H1 (cell line): Measurements from ENCODE around the gene DOCK1.

Experiments
- CBX5 ChIP-seq: fragments of 300-800, 300-1000 bp; sonication (generic); IDR thresholded peaks from 2 replicates; pipeline ENCODE4 v1.7.1; 2016; ENCODE audit warnings: antibody characterized with exemption, low read length, low read depth
- CBX8 ChIP-seq: fragments of 300-800, 300-1000 bp; sonication (generic); IDR thresholded peaks from 2 replicates; pipeline ENCODE4 v1.7.1; 2016; ENCODE audit warnings: low read depth, low read length, borderline replicate concordance
- CREB1 ChIP-seq: IDR thresholded peaks from 2 replicates; pipeline ENCODE4 v1.6.1; 2012; ENCODE audit warnings: inconsistent platforms
- EZH2 ChIP-seq: fragments of 200-600 bp; sonication (generic); IDR thresholded peaks from 2 replicates; pipeline ENCODE4 v1.7.1; 2012; ENCODE audit warnings: low read depth, mild to moderate bottlenecking, moderate library complexity, low read length, inconsistent platforms; ENCODE audit not compliant: severe bottlenecking
- GABPA ChIP-seq: IDR thresholded peaks from 2 replicates; pipeline ENCODE4 v1.6.1; 2011; ENCODE audit warnings: mild to moderate bottlenecking, low read length, moderate library complexity, borderline replicate concordance; ENCODE audit not compliant: insufficient read depth
- NANOG ChIP-seq: IDR thresholded peaks from 2 replicates; pipeline ENCODE4 v1.6.1; 2011; ENCODE audit warnings: low read length, low read depth, mild to moderate bottlenecking, inconsistent platforms; ENCODE audit not compliant: insufficient read depth, poor library complexity, severe bottlenecking
- NRF1 ChIP-seq: IDR thresholded peaks from 2 replicates; pipeline ENCODE4 v1.6.1; 2011; ENCODE audit warnings: mild to moderate bottlenecking, low read depth, low read length, improper control_type of control experiment
- RXRA ChIP-seq: IDR thresholded peaks from 2 replicates; pipeline ENCODE4 v1.6.1; 2011; ENCODE audit warnings: low read depth, mild to moderate bottlenecking, low read length, moderate library complexity; ENCODE audit not compliant: insufficient read depth
- TCF12 ChIP-seq: IDR thresholded peaks from 2 replicates; pipeline ENCODE4 v1.6.1; 2011; ENCODE audit warnings: low read depth, mild to moderate bottlenecking, low read length
- YY1 ChIP-seq: IDR thresholded peaks from 2 replicates; pipeline ENCODE4 v1.6.1; 2011; ENCODE audit warnings: low read depth, mild to moderate bottlenecking, low read length
- TF ChIP-seq, protein P1 (sequence below), 3 experiments: IDR thresholded peaks; 1 replicate in 2 of 3; 2 replicates in 1 of 3; pipeline versions ENCODE4 v1.5.1 to v1.6.1; 2011; ENCODE audit warnings: low read length in 3 of 3, mild to moderate bottlenecking in 3 of 3, inconsistent platforms in 2 of 3, low read depth in 1 of 3, moderate library complexity in 1 of 3; ENCODE audit not compliant: insufficient read depth in 1 of 3; ENCODE audit errors: control extremely low read depth in 1 of 3
- TF ChIP-seq, protein P2 (sequence below): IDR thresholded peaks from 2 replicates; pipeline ENCODE4 v1.6.1; 2011; ENCODE audit warnings: low read depth, mild to moderate bottlenecking, low read length; ENCODE audit not compliant: insufficient read depth
- TF ChIP-seq, protein P3 (sequence below): IDR thresholded peaks from 2 replicates; pipeline ENCODE4 v1.6.1; 2011; ENCODE audit warnings: low read length, improper control_type of control experiment

DNA sequence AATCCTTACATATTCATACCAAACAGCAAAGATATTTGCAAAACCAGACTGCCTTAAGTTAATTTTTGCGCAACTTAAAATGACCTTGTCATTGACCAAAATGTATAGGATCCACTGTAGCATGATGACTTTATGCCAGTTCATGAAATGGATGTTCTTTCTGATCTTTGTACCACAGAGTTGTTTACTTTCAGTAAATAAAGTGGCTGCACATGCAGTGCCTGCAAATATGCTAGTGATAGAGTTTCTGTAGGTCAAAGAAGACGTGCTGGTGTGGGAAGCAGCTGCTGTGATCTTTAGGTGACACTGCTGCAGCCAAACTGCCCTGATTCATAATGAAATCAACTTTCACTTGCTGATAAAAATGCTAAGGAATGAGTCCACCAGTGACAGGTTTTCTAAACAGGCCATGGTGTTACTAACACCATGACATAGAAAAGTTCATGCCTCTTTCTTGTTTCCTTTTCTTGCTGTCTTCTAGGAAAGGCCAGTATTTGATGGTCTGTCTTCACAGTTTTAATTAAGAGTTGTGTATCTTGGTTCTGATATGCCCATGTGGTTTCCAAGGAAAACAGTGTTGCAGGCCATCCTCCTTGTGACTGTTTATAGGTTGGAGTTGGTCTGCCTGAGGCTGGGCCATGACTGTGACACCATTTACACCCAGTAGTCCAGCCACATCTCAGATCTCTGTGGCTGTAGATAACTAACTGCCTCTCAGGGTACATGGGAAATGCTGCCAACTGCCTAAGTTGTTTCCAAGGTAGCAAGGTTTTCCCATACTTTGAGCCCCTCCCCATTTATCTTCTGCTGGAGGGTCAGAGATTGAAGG lies 228.7 kb downstream of the DOCK1 start:
- TF ChIP-seq, protein P1, sequence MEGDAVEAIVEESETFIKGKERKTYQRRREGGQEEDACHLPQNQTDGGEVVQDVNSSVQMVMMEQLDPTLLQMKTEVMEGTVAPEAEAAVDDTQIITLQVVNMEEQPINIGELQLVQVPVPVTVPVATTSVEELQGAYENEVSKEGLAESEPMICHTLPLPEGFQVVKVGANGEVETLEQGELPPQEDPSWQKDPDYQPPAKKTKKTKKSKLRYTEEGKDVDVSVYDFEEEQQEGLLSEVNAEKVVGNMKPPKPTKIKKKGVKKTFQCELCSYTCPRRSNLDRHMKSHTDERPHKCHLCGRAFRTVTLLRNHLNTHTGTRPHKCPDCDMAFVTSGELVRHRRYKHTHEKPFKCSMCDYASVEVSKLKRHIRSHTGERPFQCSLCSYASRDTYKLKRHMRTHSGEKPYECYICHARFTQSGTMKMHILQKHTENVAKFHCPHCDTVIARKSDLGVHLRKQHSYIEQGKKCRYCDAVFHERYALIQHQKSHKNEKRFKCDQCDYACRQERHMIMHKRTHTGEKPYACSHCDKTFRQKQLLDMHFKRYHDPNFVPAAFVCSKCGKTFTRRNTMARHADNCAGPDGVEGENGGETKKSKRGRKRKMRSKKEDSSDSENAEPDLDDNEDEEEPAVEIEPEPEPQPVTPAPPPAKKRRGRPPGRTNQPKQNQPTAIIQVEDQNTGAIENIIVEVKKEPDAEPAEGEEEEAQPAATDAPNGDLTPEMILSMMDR (IDR thresholded peaks at IDR 0.05; ENCODE audit: control extremely low read depth in 1 of 3, insufficient read depth in 1 of 3, low read depth in 1 of 3, low read length in 3 of 3) = no peak
- TF ChIP-seq, protein P2, sequence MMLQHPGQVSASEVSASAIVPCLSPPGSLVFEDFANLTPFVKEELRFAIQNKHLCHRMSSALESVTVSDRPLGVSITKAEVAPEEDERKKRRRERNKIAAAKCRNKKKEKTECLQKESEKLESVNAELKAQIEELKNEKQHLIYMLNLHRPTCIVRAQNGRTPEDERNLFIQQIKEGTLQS = no peak
- TF ChIP-seq TCF12 (no peak), NRF1 (no peak), NANOG (no peak), CBX8 (no peak), YY1 (no peak), GABPA (no peak), EZH2 (no peak), CBX5 (no peak), RXRA (no peak), CREB1 (no peak)
- TF ChIP-seq, protein P3, sequence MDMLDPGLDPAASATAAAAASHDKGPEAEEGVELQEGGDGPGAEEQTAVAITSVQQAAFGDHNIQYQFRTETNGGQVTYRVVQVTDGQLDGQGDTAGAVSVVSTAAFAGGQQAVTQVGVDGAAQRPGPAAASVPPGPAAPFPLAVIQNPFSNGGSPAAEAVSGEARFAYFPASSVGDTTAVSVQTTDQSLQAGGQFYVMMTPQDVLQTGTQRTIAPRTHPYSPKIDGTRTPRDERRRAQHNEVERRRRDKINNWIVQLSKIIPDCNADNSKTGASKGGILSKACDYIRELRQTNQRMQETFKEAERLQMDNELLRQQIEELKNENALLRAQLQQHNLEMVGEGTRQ = no peak
